T-helper 2 cell treated with Interferon-gamma antibody and Interleukin-4, amounts not matched to agents 100 ng/mL and 5 ng/mL, for 36 hours (primary cell): ENCODE measurements around the gene REPIN1. TPM values are rescaled to one million over a fixed set of nuclear protein-coding genes. Genes with fewer than 3 reads are reported as not detected.

Experiments
- intact Hi-C: fragments of 100-400 bp; cut with micrococcal nuclease; formaldehyde crosslinking; loops from one replicate; pipeline ENCODE4 v1.15.1; 2023
- total RNA-seq: library from RNA; stranded (reverse); gene quantifications from 2 replicates; pipeline ENCODE4 v1.2.3, GENCODE V29; 2022

REPIN1 gene
- total RNA-seq, 1 donor from 2014 or later, result 58.2 TPM

GRCh38 chr7:150420242-150420641 is 51.6 kb downstream of the REPIN1 start:
- intact Hi-C loops, result no loop called here

GRCh38 chr7:150420987-150421674 is 52.5 kb downstream of the REPIN1 start:
- intact Hi-C loops, result loop anchor here (1.0 kb wide), 4 partner anchors 16 to 135 kb away; partner anchors contain the start of gene ZNF775

- intact Hi-C loops, result loop anchor here (1.0 kb wide), 4 partner anchors 17 to 136 kb away; partner anchors contain the start of gene ZNF775
Observed at GRCh38 chr7:150421831-150422230, 53.2 kb downstream of the REPIN1 start.

Other genes with a start within 250 kb of the REPIN1 start
- gene LRRC61, start 45.5 kb upstream of the REPIN1 start, total RNA-seq, result 20.7 and 20.9 TPM in 2 replicates
- 11.0 and 11.7 TPM in 2 replicates for gene ACTR3C, start 45.3 kb upstream of the REPIN1 start, total RNA-seq
- gene RARRES2, start 27.2 kb upstream of the REPIN1 start, total RNA-seq, result not detected in 2 replicates
- 4.2 and 4.8 TPM in 2 replicates for gene ZNF775, start 10.5 kb downstream of the REPIN1 start, total RNA-seq
- 27.8 and 28.3 TPM in 2 replicates for gene GIMAP8, start 81.8 kb downstream of the REPIN1 start, total RNA-seq
- gene GIMAP7, start 146.1 kb downstream of the REPIN1 start, total RNA-seq, result 188 and 191 TPM in 2 replicates
- gene GIMAP4, start 198.6 kb downstream of the REPIN1 start, total RNA-seq, result 198 TPM in 2 replicates